HG02642 (cell line): Measurements from ENCODE around the gene ACADVL.

Source experiments
- ATAC-seq: cut with Tn5 transposase; IDR thresholded peaks from one replicate; pipeline ENCODE4 v1.9.1; 2021; ENCODE audit warnings: mild to moderate bottlenecking; ENCODE audit not compliant: unreplicated experiment, poor library complexity

ACADVL gene

DNA sequence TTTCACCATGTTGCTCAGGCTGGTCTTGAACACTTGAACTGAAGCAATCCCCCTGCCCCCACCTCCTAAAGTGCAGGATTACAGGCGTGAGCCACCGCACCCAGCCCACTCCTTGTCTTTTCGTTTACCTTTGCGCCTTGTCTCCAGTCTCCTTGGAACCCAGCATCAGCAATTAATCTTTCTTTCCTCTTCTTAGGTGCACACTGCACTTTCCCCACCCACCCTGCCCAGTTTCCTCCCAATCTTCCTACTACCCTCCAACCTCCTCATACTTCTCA lies 44.0 kb downstream of the ACADVL start:
- no peak for ATAC-seq

DNA sequence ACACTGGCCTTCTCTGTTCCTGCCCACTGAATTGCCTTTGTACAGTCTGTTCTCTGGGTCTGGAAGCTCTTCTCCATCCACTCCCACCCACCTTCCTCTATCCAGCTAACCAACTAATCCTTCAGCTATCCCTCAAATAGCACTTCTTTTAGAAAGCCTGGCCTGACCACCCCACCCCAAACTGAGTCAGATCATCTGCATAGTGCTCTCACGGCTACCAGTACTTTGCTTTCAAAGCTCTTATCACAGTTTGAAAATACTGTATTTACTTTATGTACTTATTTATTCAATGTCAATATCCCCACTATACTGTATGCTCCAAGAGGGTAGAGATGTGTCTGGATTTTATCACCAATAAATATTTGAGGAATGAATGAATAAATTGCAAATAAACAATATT lies 47.0 kb downstream of the ACADVL start:
- no peak for ATAC-seq
